Islet precursor cell (in vitro differentiated cells): ENCODE measurements around the gene UCK2.
"Not testable (repeated sequence)": the region's sequence is repeated elsewhere in the genome, so short reads cannot be mapped to it uniquely, and the experiment has no call there.

Experiments used
- DNase-seq: peaks from one replicate; pipeline ENCODE4 v3.0.0-alpha.2; 2018

Gene UCK2

DNA sequence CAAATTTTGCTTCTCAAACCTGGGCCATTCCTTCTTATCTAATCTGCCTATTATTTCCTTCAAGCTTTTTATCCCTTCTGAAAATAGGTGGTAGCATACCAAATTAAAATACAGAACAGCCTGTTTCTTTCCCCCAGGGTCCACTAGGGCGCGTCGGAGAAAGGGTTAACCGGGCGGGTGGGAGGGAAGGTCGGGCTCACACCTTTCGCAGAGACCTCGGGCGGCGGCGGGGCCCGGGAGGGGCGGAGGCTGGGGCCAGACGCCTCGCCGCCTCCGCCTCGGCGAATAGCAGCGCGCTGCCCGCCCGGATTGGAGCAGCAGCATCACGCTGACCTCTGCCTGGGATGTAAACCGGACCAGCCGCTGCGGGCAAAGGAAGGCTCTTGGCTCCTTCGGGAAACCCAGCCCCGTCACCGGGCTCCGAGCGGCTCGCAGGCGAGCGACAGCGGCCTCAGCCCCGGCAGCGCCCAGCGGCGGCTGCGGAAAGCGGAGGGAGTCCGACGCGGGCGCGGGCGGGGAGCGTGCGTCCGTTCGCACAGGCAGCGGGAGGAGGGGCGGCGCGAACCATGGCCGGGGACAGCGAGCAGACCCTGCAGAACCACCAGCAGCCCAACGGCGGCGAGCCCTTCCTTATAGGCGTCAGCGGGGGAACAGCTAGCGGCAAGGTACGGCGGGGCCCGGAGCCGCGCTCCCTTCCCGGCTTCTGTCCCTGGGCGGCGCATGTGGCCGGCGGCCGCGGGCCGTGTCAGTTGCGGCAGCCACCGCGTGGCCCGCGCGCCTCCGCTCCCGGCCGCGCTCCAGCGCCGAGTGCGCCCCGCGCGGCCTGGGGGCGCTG is at the start of gene UCK2:
UCK2 (plus strand) TSS at position 347 of the 835 bp plus-strand sequence; CDS start at position 567, 220 bp downstream.
- peak; percentile 95 for DNase-seq

DNA sequence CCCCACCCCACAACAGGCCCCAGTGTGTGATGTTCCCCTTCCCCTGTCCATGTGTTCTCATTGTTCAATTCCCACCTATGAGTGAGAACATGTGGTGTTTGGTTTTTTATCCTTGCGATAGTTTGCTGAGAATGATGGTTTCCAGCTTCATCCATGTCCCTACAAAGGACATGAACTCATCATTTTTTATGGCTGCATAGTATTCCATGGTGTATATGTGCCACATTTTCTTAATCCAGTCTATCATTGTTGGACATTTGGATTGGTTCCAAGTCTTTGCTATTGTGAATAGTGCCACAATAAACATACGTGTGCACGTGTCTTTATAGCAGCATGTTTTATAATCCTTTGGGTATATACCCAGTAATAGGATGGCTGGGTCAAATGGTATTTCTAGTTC is 49.2 kb upstream of the UCK2 start:
- DNase-seq = not testable (repeated sequence)

DNA sequence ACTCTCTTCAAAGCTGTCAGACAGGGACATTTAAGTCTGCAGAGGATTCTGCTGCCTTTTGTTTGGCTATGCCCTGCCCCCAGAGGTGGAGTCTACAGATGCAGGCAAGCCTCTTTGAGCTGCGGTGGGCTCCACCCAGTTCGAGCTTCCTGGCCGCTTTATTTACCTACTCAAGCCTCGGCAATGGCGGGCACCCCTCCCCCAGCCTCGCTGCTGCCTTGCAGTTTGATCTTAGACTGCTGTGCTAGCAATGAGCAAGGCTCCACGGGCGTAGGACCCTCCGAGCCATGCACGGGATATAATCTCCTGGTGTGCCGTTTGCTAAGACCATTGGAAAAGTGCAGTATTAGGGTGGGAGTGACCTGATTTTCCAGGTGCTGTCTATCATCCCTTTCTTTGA is 43.9 kb upstream of the UCK2 start:
- DNase-seq = not testable (repeated sequence)

DNA sequence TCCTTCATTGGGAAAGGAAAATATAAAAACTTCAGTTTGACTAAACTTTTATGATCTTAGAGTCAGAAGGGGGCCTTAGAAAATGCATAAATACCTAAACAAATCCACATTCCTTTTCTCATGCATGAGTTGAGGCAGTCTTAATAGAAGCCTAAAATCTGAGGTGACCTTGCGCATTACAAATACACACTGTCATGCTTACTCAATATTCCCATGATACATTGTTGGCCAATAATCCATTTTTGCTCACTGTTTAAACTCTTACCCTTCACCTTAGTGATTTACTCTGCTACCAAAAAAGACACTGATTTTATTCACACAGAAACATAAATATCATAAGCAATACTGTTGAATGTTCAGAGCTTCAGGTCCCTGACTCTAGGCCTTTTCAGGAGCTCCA is 39.7 kb upstream of the UCK2 start:
- DNase-seq = no peak

GRCh38 chr1:165793951-165794350 is 33.5 kb upstream of the UCK2 start:
- DNase-seq = no peak

DNA sequence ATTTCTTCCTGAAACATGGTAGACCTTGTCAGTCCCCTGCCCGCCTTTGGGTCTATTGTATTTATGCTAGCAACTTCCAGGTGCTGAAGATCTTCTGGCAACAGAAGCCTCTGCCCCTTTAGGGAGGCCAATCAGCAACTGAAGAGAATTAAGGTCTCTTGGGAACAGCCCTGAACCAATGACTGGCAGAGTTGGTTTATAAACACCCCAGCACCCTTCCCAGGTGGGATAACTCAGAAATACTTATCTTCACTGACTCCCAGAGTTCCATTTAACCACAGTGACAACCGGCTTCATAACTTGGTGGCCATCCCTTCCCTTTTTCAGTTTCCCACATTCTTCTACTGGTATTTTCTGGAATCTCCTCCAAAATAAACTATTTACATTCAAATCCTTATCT is 31.5 kb upstream of the UCK2 start:
- no peak for DNase-seq

DNA sequence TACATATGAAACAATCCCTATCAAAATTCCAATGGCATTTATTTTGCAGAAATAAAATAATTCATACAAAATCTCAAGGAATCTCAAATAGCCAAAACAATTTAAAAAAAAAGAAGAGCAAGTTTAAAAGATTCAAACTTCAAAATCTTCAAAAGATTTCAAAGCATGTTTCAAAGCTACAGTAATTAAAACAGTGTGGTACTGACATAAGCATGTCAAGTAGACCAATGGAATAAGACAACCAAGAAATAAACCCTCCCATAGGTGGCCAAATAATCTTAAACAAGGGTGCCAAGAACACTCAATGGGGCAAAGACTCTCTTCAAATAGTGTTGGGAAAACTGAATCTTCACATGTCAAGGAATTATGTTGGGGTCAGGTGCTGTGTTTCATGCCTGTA is 28.0 kb upstream of the UCK2 start:
- DNase-seq = no peak

GRCh38 chr1:165804513-165804912 is 22.9 kb upstream of the UCK2 start:
- DNase-seq = not testable (repeated sequence)

GRCh38 chr1:165807613-165808012 is 19.8 kb upstream of the UCK2 start:
- DNase-seq = no peak

- peak; percentile 84 for DNase-seq
Measured at GRCh38 chr1:165815725-165816124, 11.7 kb upstream of the UCK2 start.

- no peak for DNase-seq
Measured at GRCh38 chr1:165816157-165816556, 11.3 kb upstream of the UCK2 start.

DNA sequence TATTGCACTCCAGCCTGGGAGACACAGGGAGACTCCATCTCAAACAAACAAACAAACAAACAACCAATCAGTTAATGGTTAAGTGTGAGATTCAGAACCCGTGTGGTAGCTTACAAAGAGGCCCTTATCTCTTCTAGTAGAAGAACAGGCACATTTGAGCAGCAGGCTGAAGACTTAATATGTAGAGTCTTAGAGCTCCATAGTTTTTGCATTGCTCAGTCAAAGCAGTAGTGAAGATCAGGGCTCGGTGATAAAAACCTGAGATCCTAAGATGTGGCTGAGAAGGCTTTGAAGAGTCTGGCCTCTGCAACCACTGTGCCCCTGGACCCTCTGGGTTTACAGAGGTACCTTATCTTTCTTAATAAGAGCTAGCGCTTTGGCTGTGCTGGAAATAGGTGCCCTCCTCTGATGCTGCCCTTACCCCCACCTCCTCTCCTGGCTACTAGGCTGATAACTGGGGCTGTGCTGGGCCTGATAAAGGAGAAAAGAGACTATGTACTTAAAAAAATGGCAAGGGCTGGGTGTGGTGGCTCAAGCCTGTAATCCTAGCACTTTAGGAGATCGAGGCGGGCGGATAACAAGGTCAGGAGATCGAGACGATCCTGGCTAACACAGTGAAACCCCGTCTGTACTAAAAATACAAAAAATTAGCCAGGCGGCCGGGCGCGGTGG is 10.5 kb upstream of the UCK2 start:
- peak; percentile 63 for DNase-seq

- DNase-seq = no peak
Measured at GRCh38 chr1:165823552-165824268, 3.7 kb upstream of the UCK2 start.

- no peak for DNase-seq
Measured at GRCh38 chr1:165824269-165824643, 3.2 kb upstream of the UCK2 start.

- DNase-seq = no peak
Measured at GRCh38 chr1:165826565-165827267, 698 bp upstream of the UCK2 start.

- peak; percentile 64 for DNase-seq
Measured at GRCh38 chr1:165828103-165828668, 772 bp downstream of the UCK2 start.

- DNase-seq = peak; percentile 88
Measured at GRCh38 chr1:165828669-165829329, 1.4 kb downstream of the UCK2 start.

- no peak for DNase-seq
Measured at GRCh38 chr1:165829888-165830287, 2.5 kb downstream of the UCK2 start.

DNA sequence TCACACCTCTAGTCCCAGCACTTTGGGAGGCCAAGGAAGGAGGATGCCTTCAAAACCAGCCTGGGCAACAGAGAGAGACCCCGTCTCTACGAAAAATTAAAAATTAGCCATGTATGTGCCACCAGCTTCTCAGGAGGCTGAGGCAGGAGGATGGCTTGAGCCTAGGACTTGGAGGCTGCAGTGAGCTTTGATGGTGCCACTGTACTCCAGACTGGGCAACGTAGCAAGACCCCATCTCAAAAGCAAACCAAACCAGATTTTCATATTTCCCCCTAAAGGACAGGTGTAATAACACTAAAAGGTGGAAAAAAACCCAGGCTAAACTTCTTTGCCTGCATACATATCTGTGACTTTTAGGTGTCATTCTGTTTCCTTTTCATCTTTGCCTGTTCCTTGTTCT is 3.7 kb downstream of the UCK2 start:
- DNase-seq = no peak

DNA sequence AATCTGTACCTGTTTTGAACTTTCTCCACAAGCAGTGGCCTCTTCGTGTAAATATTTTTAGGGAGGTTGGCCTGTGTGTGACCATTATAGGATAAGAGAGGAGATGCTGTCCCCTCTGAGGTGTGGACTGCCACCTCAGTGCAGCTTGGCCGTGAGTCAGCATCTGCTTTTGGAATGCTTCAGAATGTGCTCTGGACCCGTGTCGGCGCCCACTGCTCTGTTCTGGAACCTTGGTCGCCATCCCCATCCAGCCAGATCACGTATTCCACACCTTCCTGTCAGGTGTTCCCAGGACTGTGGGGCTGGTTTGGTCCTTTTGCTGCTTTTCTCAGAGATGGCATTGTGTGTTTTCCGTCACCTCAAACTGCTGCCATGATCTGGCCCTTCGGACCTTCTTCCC is 5.5 kb downstream of the UCK2 start:
- DNase-seq = no peak

DNA sequence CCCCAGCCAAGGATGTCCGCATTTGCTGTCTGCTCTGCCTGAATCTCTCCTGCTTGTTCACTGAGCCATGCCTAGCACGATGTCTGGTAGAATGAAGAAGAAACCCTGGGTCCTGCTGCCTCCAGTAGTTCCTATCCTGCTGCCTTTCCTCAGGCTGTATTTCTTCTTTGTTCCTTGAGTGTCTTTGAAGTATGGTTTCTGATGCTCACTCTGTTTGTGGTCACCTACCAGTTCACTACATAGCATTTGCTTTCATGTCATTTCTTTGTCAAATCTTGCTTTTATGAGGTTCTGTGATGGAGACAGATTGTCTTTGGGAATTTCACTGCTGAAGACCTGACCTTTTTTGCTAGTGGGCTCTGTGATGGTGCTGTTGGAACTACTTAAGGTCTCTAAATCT is 5.9 kb downstream of the UCK2 start:
- peak; percentile 68 for DNase-seq

GRCh38 chr1:165834229-165834628 is 6.8 kb downstream of the UCK2 start:
- no peak for DNase-seq
